GM12892 (cell line): ENCODE data around the gene CHMP1A.

ENCODE experiments used
- POLR2A ChIP-seq: IDR thresholded peaks from 2 replicates; pipeline ENCODE4 v1.6.1; 2011; ENCODE audit warnings: low read depth, low read length, control low read depth
- POLR2AphosphoS5 ChIP-seq: IDR thresholded peaks from 2 replicates; pipeline ENCODE4 v1.6.1; 2011; ENCODE audit warnings: low read depth, low read length, control low read depth

GRCh38 chr16:89602273-89602951 is 55.1 kb downstream of the CHMP1A start:
- TF ChIP-seq POLR2AphosphoS5 (no peak), POLR2A (no peak)
